SK-N-SH (cell line): ENCODE measurements around the gene PHEX. TPM values are rescaled to one million over a fixed set of nuclear protein-coding genes. Genes with fewer than 3 reads are reported as not detected.

ENCODE experiments used
- CTCF ChIA-PET: fragments of 300-600, 350-600 bp; formaldehyde crosslinking; extraction: SDS; loops from one replicate; lab custom pipeline; 2021; lab: Yijun Ruan, JAX
- POLR2A ChIA-PET: fragments of 350-600 bp; sonication (Branson Sonifier 250); formaldehyde crosslinking; extraction: SDS; loops from one replicate; lab custom pipeline; 2020; ENCODE audit warnings: antibody characterized with exemption, inconsistent platforms; lab: Yijun Ruan, JAX
- DNase-seq: peaks from one replicate; pipeline ENCODE4 v3.0.0; 2012
- H2AFZ ChIP-seq: fragments of 200-600 bp; sonication (generic); 2 replicates; pipeline ENCODE4 v1.8.1; 2016; ENCODE audit warnings: antibody characterized with exemption, mild to moderate bottlenecking, low read depth
- H3F3A ChIP-seq: fragments of 200-600 bp; sonication (generic); replicated peaks from 2 replicates; pipeline ENCODE3; 2016; ENCODE audit warnings: antibody characterized with exemption, mild to moderate bottlenecking; ENCODE audit not compliant: insufficient read depth
- H3K27ac ChIP-seq, 2 experiments: fragments of 200-500 bp in 1 of 2; fragments of 200-600 bp in 1 of 2; sonication (Bioruptor generic) in 1 of 2; sonication (generic), shearing (Covaris generic) in 1 of 2; 2 replicates each; pipeline versions ENCODE4 v1.5.1 to v1.6.1; 2014 to 2016; ENCODE audit warnings: low read depth in 2 of 2, inconsistent platforms in 1 of 2, low read length in 1 of 2, mild to moderate bottlenecking in 1 of 2, mixed read lengths in 1 of 2
- H3K27me3 ChIP-seq: fragments of 200-600 bp; sonication (generic), shearing (Covaris generic); 2 replicates; pipeline ENCODE4 v1.6.1; 2016; ENCODE audit warnings: mixed run types; ENCODE audit not compliant: insufficient read depth
- H3K36me3 ChIP-seq, 2 experiments: fragments of 200-500 bp in 1 of 2; fragments of 200-600 bp in 1 of 2; sonication (Bioruptor generic) in 1 of 2; sonication (generic) in 1 of 2; replicated peaks in 1 of 2; 2 replicates each; pipeline versions ENCODE3 to v1.5.1; 2014 to 2016; ENCODE audit warnings: low read length in 1 of 2, mild to moderate bottlenecking in 1 of 2; ENCODE audit not compliant: insufficient read depth in 2 of 2, control insufficient read depth in 1 of 2
- H3K4me1 ChIP-seq, 2 experiments: fragments of 200-500 bp in 1 of 2; fragments of 200-600 bp in 1 of 2; sonication (Bioruptor generic) in 1 of 2; sonication (generic), shearing (Covaris generic) in 1 of 2; 2 replicates each; pipeline versions ENCODE4 v1.5.1 to v1.6.1; 2014 to 2016; ENCODE audit warnings: low read depth in 1 of 2, low read length in 1 of 2, mixed run types in 1 of 2; ENCODE audit not compliant: insufficient read depth in 2 of 2, control insufficient read depth in 1 of 2
- H3K4me2 ChIP-seq: fragments of 200-600 bp; sonication (generic), shearing (Covaris generic); 2 replicates; pipeline ENCODE4 v1.6.1; 2017; ENCODE audit warnings: mixed run types
- H3K4me3 ChIP-seq, 2 experiments: fragments of 200-500 bp in 1 of 2; fragments of 200-600 bp in 1 of 2; sonication (Bioruptor generic) in 1 of 2; sonication (generic), shearing (Covaris generic) in 1 of 2; 2 replicates each; pipeline versions ENCODE4 v1.5.1 to v1.8.1; 2014 to 2016; ENCODE audit warnings: low read depth in 2 of 2, inconsistent platforms in 1 of 2, low read length in 1 of 2, mild to moderate bottlenecking in 1 of 2, mixed read lengths in 1 of 2, moderate library complexity in 1 of 2
- H3K79me2 ChIP-seq: fragments of 200-600 bp; sonication (generic); 2 replicates; pipeline ENCODE4 v1.8.1; 2017; ENCODE audit warnings: mild to moderate bottlenecking; ENCODE audit not compliant: insufficient read depth
- H3K9ac ChIP-seq: fragments of 200-600 bp; sonication (generic); 2 replicates; pipeline ENCODE4 v1.6.1; 2017; ENCODE audit warnings: mixed run types
- H3K9me2 ChIP-seq: fragments of 200-600 bp; sonication (generic); 2 replicates; pipeline ENCODE4 v1.6.1; 2017; ENCODE audit warnings: mixed run types
- H3K9me3 ChIP-seq: fragments of 200-600 bp; sonication (generic); 2 replicates; pipeline ENCODE4 v1.6.1; 2017; ENCODE audit warnings: mixed run types, mild to moderate bottlenecking, moderate library complexity
- H4K20me1 ChIP-seq: fragments of 200-600 bp; sonication (generic); 2 replicates; pipeline ENCODE4 v1.6.1; 2017; ENCODE audit warnings: mild to moderate bottlenecking, mixed run types; ENCODE audit not compliant: insufficient read depth
- CHD2 ChIP-seq: fragments of 150-350 bp; IDR thresholded peaks from 2 replicates; pipeline ENCODE4 v1.6.1; 2018; ENCODE audit warnings: low read length; ENCODE audit not compliant: partially characterized antibody
- ELF1 ChIP-seq: IDR thresholded peaks from 2 replicates; pipeline ENCODE4 v1.4.0; 2012
- EP300 ChIP-seq, 2 experiments: IDR thresholded peaks; 2 replicates each; pipeline versions ENCODE4 v1.4.0 to v1.6.1; 2012; ENCODE audit warnings: borderline replicate concordance in 1 of 2, low read depth in 1 of 2, low read length in 1 of 2
- FOSL2 ChIP-seq: IDR thresholded peaks from 2 replicates; pipeline ENCODE4 v1.4.0; 2012; ENCODE audit warnings: low read depth, mild to moderate bottlenecking, moderate library complexity, borderline replicate concordance
- FOXJ3 ChIP-seq: sonication (generic); formaldehyde crosslinking; IDR thresholded peaks from 2 replicates; pipeline ENCODE4 v1.5.1; 2020; ENCODE audit warnings: mild to moderate bottlenecking, missing genetic modification reagents
- FOXM1 ChIP-seq: IDR thresholded peaks from 2 replicates; pipeline ENCODE4 v1.4.0; 2012; ENCODE audit warnings: low read depth, mild to moderate bottlenecking
- GABPA ChIP-seq: IDR thresholded peaks from 2 replicates; pipeline ENCODE4 v1.4.0; 2012; ENCODE audit warnings: low read depth, mild to moderate bottlenecking
- GATA2 ChIP-seq: sonication (generic); formaldehyde crosslinking; IDR thresholded peaks from 2 replicates; pipeline ENCODE4 v1.5.0; 2020; ENCODE audit warnings: mild to moderate bottlenecking, missing genetic modification reagents
- JUND ChIP-seq: IDR thresholded peaks from 2 replicates; pipeline ENCODE4 v1.4.0; 2012
- MAX ChIP-seq: IDR thresholded peaks from 2 replicates; pipeline ENCODE4 v1.4.0; 2012; ENCODE audit warnings: low read depth
- MXI1 ChIP-seq: IDR thresholded peaks from 2 replicates; pipeline ENCODE4 v1.6.1; 2012; ENCODE audit warnings: mild to moderate bottlenecking, low read depth, low read length, improper control_type of control experiment
- POLR2AphosphoS5 ChIP-seq: IDR thresholded peaks from 2 replicates; pipeline ENCODE4 v1.6.1; 2012; ENCODE audit warnings: low read depth, low read length
- RCOR1 ChIP-seq: fragments of 150-350 bp; IDR thresholded peaks from 2 replicates; pipeline ENCODE4 v1.6.1; 2017; ENCODE audit warnings: antibody characterized with exemption, low read length
- RFX5 ChIP-seq: IDR thresholded peaks from 2 replicates; pipeline ENCODE4 v1.6.1; 2012; ENCODE audit warnings: mild to moderate bottlenecking, improper control_type of control experiment, low read length
- SIN3A ChIP-seq: IDR thresholded peaks from 2 replicates; pipeline ENCODE4 v1.6.1; 2012; ENCODE audit warnings: low read depth, mild to moderate bottlenecking, low read length, moderate library complexity, borderline replicate concordance
- TAF1 ChIP-seq: IDR thresholded peaks from 2 replicates; pipeline ENCODE4 v1.6.1; 2012; ENCODE audit warnings: low read depth, mild to moderate bottlenecking, low read length, moderate library complexity, borderline replicate concordance
- TCF12 ChIP-seq: IDR thresholded peaks from 2 replicates; pipeline ENCODE4 v1.4.0; 2012
- TEAD4 ChIP-seq: IDR thresholded peaks from 2 replicates; pipeline ENCODE4 v1.4.0; 2012; ENCODE audit warnings: mild to moderate bottlenecking, borderline replicate concordance; ENCODE audit not compliant: insufficient read depth
- WGBS: methylation state at CpG from one replicate; pipeline ENCODE4 v1.1.6; 2017; ENCODE audit warnings: low lambda C conversion rate; 5-methylcytosine and 5-hydroxymethylcytosine counted together
- polyA plus RNA-seq, 3 experiments: library from polyadenylated mRNA; depleted of rRNA; stranded (reverse); fragments of >200 nt; gene quantifications; 2 replicates each; pipeline ENCODE4 v1.2.3, GENCODE V29; 2012
- TF ChIP-seq, protein P1 (sequence below): fragments of 150-350 bp; IDR thresholded peaks from 2 replicates; pipeline ENCODE4 v1.6.1; 2016; ENCODE audit warnings: mild to moderate bottlenecking, low read depth, low read length
- TF ChIP-seq, protein P2 (sequence below): IDR thresholded peaks from 2 replicates; pipeline ENCODE4 v1.6.1; 2012; ENCODE audit warnings: mild to moderate bottlenecking, low read depth, low read length, moderate library complexity

PHEX gene
- polyA plus RNA-seq, 1 of the 3 experiments (the other 2 are of a cell fraction) = 0.35 TPM

DNA sequence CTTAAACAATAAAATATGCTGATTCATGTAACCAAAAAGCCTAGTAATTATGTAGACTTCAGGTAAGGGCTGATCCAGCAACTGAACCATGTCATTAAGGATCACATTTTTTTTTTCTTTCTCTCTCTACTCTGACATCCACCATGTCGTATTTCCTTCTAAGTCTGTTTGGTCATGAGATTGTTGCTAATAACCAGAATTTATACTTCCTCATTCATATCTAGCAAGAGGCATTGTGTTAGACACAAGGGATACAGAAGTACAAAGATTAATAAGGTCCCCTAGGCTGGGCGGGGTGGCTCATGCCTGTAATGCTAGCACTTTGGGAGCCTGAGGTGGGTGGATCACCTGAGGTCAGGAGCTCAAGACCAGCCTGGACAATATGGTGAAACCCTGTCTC, 24.1 kb downstream of the PHEX start (continued):
- TF ChIP-seq CHD2 (no peak), FOSL2 (no peak), EP300 (IDR thresholded peaks at IDR 0.05; ENCODE audit: borderline replicate concordance in 1 of 2, low read depth in 1 of 2, low read length in 1 of 2) (no peak), RCOR1 (no peak), SIN3A (no peak), RFX5 (no peak)
- TF ChIP-seq, protein P1, sequence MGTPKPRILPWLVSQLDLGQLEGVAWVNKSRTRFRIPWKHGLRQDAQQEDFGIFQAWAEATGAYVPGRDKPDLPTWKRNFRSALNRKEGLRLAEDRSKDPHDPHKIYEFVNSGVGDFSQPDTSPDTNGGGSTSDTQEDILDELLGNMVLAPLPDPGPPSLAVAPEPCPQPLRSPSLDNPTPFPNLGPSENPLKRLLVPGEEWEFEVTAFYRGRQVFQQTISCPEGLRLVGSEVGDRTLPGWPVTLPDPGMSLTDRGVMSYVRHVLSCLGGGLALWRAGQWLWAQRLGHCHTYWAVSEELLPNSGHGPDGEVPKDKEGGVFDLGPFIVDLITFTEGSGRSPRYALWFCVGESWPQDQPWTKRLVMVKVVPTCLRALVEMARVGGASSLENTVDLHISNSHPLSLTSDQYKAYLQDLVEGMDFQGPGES = no peak
- TF ChIP-seq, all 33 proteins: peak for 0

GRCh38 chrX:22057667-22058066, 25.5 kb downstream of the PHEX start:
- Histone ChIP-seq H3K4me2 (no peak overlapping the region), H3K79me2 (no peaks in the 10 kb centered on the region; the same call in 1 of the 2 replicates), H2AFZ (no peak overlapping the region), H3K4me1 (peaks cover 0 to 7% of the 10 kb centered on the region in 2 experiments; a peak in 1 of 4 replicates), H3K9ac (no peak overlapping the region), H4K20me1 (no peaks in the 10 kb centered on the region), H3F3A (no peaks in the 10 kb centered on the region), H3K27ac (no peak overlapping the region), H3K9me2 (no peaks in the 10 kb centered on the region), H3K36me3 (no peaks in the 10 kb centered on the region), H3K4me3 (no peak overlapping the region), H3K9me3 (no peaks in the 10 kb centered on the region), H3K27me3 (no peaks in the 10 kb centered on the region)
- 66% methylated on average over 3 of the region's 3 CpGs for WGBS
- DNase-seq = no peak
- ChIA-PET CTCF (no interaction called here), POLR2A (no interaction called here)
- TF ChIP-seq, protein P2, sequence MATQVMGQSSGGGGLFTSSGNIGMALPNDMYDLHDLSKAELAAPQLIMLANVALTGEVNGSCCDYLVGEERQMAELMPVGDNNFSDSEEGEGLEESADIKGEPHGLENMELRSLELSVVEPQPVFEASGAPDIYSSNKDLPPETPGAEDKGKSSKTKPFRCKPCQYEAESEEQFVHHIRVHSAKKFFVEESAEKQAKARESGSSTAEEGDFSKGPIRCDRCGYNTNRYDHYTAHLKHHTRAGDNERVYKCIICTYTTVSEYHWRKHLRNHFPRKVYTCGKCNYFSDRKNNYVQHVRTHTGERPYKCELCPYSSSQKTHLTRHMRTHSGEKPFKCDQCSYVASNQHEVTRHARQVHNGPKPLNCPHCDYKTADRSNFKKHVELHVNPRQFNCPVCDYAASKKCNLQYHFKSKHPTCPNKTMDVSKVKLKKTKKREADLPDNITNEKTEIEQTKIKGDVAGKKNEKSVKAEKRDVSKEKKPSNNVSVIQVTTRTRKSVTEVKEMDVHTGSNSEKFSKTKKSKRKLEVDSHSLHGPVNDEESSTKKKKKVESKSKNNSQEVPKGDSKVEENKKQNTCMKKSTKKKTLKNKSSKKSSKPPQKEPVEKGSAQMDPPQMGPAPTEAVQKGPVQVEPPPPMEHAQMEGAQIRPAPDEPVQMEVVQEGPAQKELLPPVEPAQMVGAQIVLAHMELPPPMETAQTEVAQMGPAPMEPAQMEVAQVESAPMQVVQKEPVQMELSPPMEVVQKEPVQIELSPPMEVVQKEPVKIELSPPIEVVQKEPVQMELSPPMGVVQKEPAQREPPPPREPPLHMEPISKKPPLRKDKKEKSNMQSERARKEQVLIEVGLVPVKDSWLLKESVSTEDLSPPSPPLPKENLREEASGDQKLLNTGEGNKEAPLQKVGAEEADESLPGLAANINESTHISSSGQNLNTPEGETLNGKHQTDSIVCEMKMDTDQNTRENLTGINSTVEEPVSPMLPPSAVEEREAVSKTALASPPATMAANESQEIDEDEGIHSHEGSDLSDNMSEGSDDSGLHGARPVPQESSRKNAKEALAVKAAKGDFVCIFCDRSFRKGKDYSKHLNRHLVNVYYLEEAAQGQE = no peak
- no peak for TF ChIP-seq MXI1
- no peak for TF ChIP-seq GATA2
- no peak for TF ChIP-seq JUND
- no peak for TF ChIP-seq ELF1
- no peak for TF ChIP-seq POLR2AphosphoS5
- TF ChIP-seq GABPA = no peak
- no peak for TF ChIP-seq FOXM1
- TF ChIP-seq FOXJ3 (CRISPR knock-in tag) = no peak
- TF ChIP-seq, protein P1 = no peak
- no peak for TF ChIP-seq FOSL2
- TF ChIP-seq TAF1 = no peak
- TF ChIP-seq TEAD4 = no peak
- no peak for TF ChIP-seq MAX
- no peak for TF ChIP-seq TCF12
